Mucosa of rectum (tissue), 2 donors: Measurements from ENCODE around the gene SPACA4.

ENCODE experiments used
- H3K27ac ChIP-seq, 2 donors: one replicate each; pipeline ENCODE4 v1.7.0; 2013; ENCODE audit warnings: inconsistent platforms in 2 of 2, low read depth in 2 of 2, low read length in 2 of 2
- H3K27me3 ChIP-seq, 2 donors: one replicate each; pipeline ENCODE4 v1.7.0; 2013; ENCODE audit warnings: low read length in 2 of 2; ENCODE audit not compliant: control insufficient read depth in 2 of 2, insufficient read depth in 2 of 2
- H3K36me3 ChIP-seq, 2 donors: one replicate each; pipeline ENCODE4 v1.7.0; 2013; ENCODE audit warnings: low read length in 2 of 2; ENCODE audit not compliant: control insufficient read depth in 2 of 2, insufficient read depth in 2 of 2
- H3K4me1 ChIP-seq, 2 donors: one replicate each; pipeline ENCODE4 v1.7.0; 2013; ENCODE audit warnings: low read length in 2 of 2, mild to moderate bottlenecking in 1 of 2; ENCODE audit not compliant: control insufficient read depth in 2 of 2, insufficient read depth in 2 of 2
- H3K4me3 ChIP-seq, 2 donors: one replicate each; pipeline ENCODE4 v1.7.0; 2013; ENCODE audit warnings: low read length in 2 of 2
- H3K9ac ChIP-seq, 2 donors: one replicate each; pipeline ENCODE4 v1.7.0; 2013; ENCODE audit warnings: low read length in 2 of 2, low read depth in 1 of 2, mild to moderate bottlenecking in 1 of 2
- H3K9me3 ChIP-seq, 2 donors: one replicate each; pipeline ENCODE4 v1.7.0; 2013; ENCODE audit warnings: low read length in 2 of 2; ENCODE audit not compliant: control insufficient read depth in 2 of 2
- donor health status: healthy.
- donor health status: Normal muscosa, but diverticular disease.

The SPACA4 gene

DNA sequence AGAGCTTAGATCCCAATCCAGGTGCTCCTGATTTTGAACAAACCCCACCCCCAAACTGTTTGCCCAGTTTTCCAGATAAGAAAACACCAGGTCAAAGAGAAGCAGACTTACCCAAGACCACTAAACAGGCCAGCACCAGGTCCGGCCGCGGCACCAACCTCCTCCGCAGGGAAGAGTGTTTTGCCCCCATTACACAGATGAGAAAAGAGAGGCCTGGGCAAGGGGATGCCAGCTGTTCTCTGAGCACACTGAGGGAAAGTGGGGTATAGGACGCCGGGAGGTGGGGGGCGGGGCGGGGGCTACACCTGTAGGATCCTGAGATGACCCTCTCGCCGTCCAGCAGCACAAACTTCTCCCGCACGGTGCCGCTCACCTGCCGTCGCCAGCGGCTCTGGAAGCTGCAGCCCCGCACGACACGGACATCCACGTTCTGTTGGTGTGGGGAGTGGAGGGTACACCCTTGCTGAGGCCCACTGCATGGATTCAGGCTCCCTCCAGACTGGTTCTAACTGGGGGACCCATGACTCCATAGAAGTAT, 3.1 kb downstream of the SPACA4 start:
- H3K9me3 ChIP-seq: no peaks in the 10 kb centered on the region
- no peaks in the 10 kb centered on the region for H3K27me3 ChIP-seq
- peaks cover 13 to 17% of the 10 kb centered on the region in 2 donors for H3K4me1 ChIP-seq
- peaks cover 10 to 13% of the 10 kb centered on the region in 2 donors for H3K36me3 ChIP-seq
- H3K4me3 ChIP-seq: no peak overlapping the region
- no peak overlapping the region for H3K27ac ChIP-seq
- H3K9ac ChIP-seq: no peak overlapping the region

DNA sequence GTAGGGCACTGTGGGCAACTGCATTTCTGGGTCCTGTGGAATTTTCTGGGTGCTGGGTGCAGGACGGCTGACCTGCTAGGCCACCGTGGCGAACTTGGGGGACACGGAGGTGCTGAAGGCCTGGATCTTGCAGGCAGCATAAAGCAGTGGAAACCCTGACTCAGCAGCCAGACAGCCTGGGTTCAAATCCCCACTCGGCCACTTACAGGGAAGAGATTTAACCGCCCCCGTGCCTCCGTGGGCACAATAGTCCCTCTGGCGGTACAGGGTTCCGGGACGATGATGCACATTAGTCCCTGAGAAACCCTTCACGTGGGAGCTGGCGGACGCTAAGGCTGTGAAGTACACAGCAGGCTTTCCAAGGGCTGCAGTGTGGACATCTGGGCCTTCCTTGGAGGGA, 5.3 kb downstream of the SPACA4 start:
- H3K36me3 ChIP-seq: peaks cover 24 to 29% of the 10 kb centered on the region in 2 donors
- H3K4me1 ChIP-seq: peaks cover 32 to 33% of the 10 kb centered on the region in 2 donors
- no peaks in the 10 kb centered on the region for H3K9me3 ChIP-seq
- H3K9ac ChIP-seq: no peak overlapping the region
- no peak overlapping the region for H3K4me3 ChIP-seq
- H3K27me3 ChIP-seq: no peaks in the 10 kb centered on the region
- H3K27ac ChIP-seq: no peak overlapping the region

DNA sequence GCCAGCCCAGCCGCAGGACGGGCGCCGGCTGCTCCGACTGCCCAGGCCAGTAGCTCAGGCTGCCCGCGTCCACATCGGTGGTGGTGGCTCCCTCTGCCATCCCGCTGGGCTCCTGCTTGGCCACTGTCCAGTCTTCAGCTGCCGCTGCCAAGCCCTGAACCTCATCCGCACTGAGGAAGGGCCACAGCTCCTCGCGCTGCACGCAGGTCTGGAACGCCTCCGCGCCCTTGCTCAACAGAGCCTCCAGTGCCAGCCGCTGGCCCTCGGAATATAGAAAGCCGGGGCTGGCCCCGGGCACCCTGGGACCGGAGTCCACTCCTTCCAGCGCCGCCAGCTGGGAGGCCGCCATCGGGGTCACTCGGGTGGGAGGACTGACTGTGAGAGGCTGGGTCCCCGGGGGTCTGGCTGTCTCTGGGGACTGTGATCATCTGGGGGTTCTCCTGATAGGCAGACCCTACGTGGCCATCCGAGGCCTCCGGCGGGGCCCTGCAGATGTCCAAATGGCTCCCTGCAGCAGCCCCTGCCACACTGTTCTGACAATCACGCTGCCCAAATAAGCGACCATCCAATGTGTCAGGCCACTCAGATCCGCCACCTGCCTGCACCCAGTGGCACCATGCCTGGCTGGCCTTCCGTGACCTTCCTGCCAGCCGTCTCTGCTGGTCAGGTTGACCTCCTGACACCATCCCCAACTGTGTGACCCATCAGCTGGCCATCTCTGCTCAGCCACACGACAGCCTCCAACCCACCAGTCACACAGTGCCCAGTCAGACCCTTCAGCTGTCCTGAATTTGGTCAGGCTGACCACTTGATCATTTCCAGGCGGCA, 6.7 kb downstream of the SPACA4 start:
- peak overlapping the region; percentile 95 to 99 for H3K9ac ChIP-seq
- no peaks in the 10 kb centered on the region for H3K27me3 ChIP-seq
- H3K27ac ChIP-seq: peak overlapping the region; percentile 95 to 97
- no peaks in the 10 kb centered on the region for H3K9me3 ChIP-seq
- peak overlapping the region; percentile 71 to 81 for H3K4me3 ChIP-seq
- H3K36me3 ChIP-seq: peaks cover 28 to 36% of the 10 kb centered on the region in 2 donors
- H3K4me1 ChIP-seq: peaks cover 46 to 47% of the 10 kb centered on the region in 2 donors

DNA sequence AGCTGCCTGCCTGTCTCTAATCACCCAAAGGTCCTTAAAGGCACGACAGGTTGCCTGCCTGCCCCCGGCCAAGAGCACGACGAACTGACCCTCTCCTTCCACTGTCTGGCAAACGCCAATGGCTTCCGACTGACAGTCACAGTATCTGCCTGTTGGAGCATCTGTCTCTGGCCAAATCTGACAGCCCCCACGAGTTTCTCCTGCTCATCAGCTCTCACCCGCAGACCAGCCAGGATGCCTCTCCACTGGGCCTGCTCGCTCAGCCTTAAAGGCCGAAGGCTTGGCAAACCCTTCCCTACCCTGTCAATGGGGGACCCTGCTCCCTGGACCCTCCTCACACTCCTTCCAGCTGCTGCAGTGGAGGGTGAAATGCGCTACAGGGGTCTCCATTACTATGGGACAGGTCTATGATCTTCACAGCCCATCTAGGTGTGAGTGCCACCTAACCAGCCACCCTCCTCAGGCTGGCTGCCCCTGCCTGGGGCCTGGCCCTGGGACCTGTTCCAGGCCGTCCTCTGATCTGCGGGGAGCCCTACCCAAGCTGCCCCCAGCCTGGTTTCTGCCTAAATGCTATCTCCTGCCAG, 7.4 kb downstream of the SPACA4 start:
- H3K9ac ChIP-seq: peak overlapping the region; percentile 95 to 99
- H3K27ac ChIP-seq: peak overlapping the region; percentile 95 to 97
- H3K27me3 ChIP-seq: no peaks in the 10 kb centered on the region
- H3K4me1 ChIP-seq: peaks cover 46 to 47% of the 10 kb centered on the region in 2 donors
- H3K9me3 ChIP-seq: no peaks in the 10 kb centered on the region
- H3K36me3 ChIP-seq: peaks cover 28 to 36% of the 10 kb centered on the region in 2 donors
- H3K4me3 ChIP-seq: peak overlapping the region; percentile 71 to 81

DNA sequence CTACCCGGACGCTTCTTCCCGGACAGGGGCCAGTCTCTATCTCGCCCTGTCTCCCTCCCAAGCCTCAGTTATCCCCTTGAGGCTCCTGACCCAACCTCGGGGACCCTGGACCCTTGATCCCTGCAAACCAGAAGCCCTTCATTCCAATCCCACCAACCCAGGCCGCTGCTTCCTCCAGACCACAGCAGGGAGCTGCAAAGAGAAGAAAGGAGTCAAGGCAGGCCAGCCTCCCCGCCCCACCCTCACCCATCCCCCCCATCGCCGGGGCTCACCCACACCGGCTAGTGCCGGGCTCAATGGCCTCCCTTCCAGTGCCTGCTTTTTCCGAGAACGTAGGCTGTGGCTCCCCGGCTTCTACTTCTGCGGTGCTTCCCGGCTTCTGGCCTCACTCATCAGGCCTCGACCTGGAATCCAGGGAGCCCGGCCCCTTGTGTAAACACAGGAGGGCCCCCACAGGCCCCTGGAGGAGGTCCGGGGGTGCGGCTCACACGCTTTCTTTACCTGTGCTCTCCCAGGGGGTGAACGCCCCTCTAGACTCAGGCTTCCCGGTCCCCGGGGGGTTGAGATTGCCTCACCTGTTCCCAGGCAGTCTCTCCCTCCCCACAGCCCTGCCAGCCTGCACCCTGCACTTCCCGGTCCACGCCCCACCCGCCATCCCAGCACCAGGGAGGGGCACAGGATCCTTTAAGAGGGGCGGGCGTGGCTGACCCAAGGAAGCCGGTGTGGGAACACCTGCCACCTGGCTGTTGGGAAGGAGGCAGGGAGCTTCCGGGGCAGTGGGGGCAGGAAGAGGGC, 8.1 kb downstream of the SPACA4 start, which contains the start of gene FAM83E:
TSS of gene FAM83E (minus strand) at position 641 of the 795 bp plus-strand sequence. CDS start 1,704 bp downstream, outside the sequence.
- Histone ChIP-seq H3K9me3 (no peaks in the 10 kb centered on the region), H3K4me3 (peak within 1 kb of the TSS; percentile 71 to 81), H3K9ac (peak within 1 kb of the TSS; percentile 95 to 99), H3K36me3 (peaks cover 28 to 36% of the 10 kb centered on the region in 2 donors), H3K27ac (peak within 1 kb of the TSS; percentile 95 to 97), H3K27me3 (no peaks in the 10 kb centered on the region), H3K4me1 (peaks cover 48 to 50% of the 10 kb centered on the region in 2 donors)

DNA sequence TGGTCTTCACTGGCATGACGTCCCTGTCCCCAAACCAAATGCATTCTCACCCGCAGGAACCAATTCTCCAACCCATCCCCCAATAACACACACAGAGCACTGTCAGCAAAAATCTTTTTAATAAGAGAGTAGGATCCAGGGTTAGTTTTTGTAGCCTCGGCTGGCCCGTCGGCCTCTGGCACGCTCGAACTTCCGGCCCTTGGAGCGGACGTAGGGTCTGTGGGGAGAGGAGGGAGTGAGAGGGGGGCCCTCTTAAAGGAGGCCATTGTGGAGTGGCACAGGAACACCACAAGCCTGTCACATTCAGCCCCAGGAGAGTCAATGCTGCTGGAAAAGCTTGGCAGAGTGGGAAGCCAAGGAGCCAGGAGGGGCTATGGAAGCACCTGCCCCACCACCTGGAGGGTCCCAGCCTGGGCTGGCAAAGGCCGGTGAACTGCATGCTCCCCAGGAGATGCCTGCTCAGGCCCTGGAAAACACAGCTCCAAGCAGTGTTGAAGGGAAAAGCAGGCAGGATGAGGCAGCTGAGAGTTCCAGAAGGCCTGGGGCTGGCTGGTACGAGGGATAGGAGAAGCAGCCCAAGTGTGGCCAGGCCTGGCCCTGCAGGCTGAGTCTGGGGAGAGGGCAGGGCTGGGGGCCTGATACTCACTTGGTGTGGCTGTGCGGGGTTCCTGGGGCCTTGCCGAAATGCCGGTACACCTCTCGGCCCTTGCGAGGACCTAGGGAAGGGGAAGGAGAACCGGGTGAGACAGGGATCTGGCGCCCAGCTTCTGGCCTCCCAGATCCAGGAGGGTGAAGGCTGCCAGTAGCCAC, 8.9 kb downstream of the SPACA4 start:
- peak overlapping the region; percentile 95 to 97 for H3K27ac ChIP-seq
- H3K9me3 ChIP-seq: no peaks in the 10 kb centered on the region
- H3K4me3 ChIP-seq: peak overlapping the region in 1 of 2 donors; percentile 41
- H3K4me1 ChIP-seq: peaks cover 50 to 53% of the 10 kb centered on the region in 2 donors
- peaks cover 27 to 34% of the 10 kb centered on the region in 2 donors for H3K36me3 ChIP-seq
- H3K9ac ChIP-seq: peak overlapping the region; percentile 77 to 99
- no peaks in the 10 kb centered on the region for H3K27me3 ChIP-seq

DNA sequence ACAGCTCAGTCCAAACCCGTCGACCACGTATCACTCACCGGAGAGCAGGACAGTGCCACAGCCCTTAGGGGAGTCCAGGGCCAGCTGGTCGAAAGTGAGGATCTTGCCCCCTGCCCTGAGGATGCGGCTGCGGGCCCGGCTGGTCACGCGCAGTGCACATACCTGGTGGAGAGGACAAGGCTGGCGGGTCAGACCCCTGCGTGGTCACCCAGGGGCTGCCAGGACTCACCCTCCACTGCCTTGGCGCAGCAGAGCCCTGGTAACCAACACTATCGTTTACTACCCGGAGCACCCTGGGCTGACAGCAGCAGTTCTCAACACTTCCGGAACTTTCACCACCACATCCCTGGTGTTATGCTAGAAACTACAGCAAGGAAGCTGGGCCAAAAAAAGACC, 9.5 kb downstream of the SPACA4 start:
- peaks cover 50 to 53% of the 10 kb centered on the region in 2 donors for H3K4me1 ChIP-seq
- H3K9ac ChIP-seq: peak overlapping the region; percentile 38 to 99
- H3K4me3 ChIP-seq: peak overlapping the region in 1 of 2 donors; percentile 9
- H3K27me3 ChIP-seq: no peaks in the 10 kb centered on the region
- no peaks in the 10 kb centered on the region for H3K9me3 ChIP-seq
- peak overlapping the region; percentile 95 to 97 for H3K27ac ChIP-seq
- peaks cover 25 to 29% of the 10 kb centered on the region in 2 donors for H3K36me3 ChIP-seq

DNA sequence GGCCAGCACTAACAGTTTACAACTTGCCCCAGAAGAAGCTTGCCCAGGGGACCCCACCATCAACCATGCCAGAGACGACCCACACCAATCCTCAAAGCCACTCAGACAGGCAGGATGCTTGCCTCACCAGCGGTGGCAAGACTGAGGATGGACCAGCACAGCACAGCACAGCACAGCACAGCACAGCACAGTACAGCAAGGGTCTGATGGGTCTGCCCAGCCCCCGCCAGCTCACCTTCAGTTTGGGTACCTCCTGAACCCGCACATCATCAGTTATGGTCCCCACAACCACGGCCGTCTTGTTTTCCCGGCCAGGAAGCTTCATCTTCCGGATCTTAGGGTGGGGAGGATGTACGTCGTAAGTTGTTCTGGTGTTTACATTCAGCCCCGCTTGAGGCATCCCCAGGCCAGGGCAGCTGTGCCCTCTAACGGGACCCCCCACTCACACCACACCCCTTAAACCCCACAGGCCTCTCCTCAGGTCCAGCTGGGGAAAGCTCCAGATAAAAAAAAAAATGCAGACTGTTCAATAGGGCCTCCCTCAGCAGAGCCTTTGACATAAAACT, 10.0 kb downstream of the SPACA4 start:
- no peaks in the 10 kb centered on the region for H3K9me3 ChIP-seq
- H3K4me1 ChIP-seq: peaks cover 50 to 53% of the 10 kb centered on the region in 2 donors
- H3K4me3 ChIP-seq: peak overlapping the region in 1 of 2 donors; percentile 90
- peak overlapping the region; percentile 95 to 97 for H3K27ac ChIP-seq
- H3K9ac ChIP-seq: peak overlapping the region; percentile 38 to 99
- H3K36me3 ChIP-seq: peaks cover 25 to 29% of the 10 kb centered on the region in 2 donors
- H3K27me3 ChIP-seq: no peaks in the 10 kb centered on the region
